WTC11 (cell line): ENCODE measurements around the gene ADAM8. TPM values are rescaled to one million over a fixed set of nuclear protein-coding genes. Genes with fewer than 3 reads are reported as not detected.

Experiments
- ATAC-seq: fragments of 200-7000 bp; cut with Tn5 transposase; 2 replicates; pipeline ENCODE4 v1.10.0; 2021; ENCODE audit warnings: mild to moderate bottlenecking, moderate library complexity
- CTCF ChIA-PET: fragments of 300-600 bp; sonication (Branson Sonifier 250); formaldehyde crosslinking; loops from one replicate; lab custom pipeline; 2021; ENCODE audit warnings: antibody characterized with exemption; lab: Charles Lee
- POLR2A ChIA-PET: fragments of 350-600 bp; sonication (Branson Sonifier 250); formaldehyde crosslinking; loops from one replicate; lab custom pipeline; 2021; ENCODE audit warnings: antibody characterized with exemption; lab: Charles Lee
- DNase-seq: peaks from one replicate; pipeline ENCODE4 v3.0.0; 2021; ENCODE audit warnings: low spot score
- H3K27ac Mint-ChIP-seq: 2 replicates; pipeline ENCODE4 v1.8.0; 2021; ENCODE audit warnings: mixed read lengths
- H3K27me3 Mint-ChIP-seq: 2 replicates; pipeline ENCODE4 v1.8.0; 2021; ENCODE audit warnings: low read depth, mild to moderate bottlenecking, moderate library complexity, mixed read lengths
- H3K36me3 Mint-ChIP-seq: 2 replicates; pipeline ENCODE4 v1.8.0; 2021; ENCODE audit warnings: mixed read lengths
- H3K4me1 Mint-ChIP-seq: 2 replicates; pipeline ENCODE4 v1.8.0; 2022; ENCODE audit warnings: mixed read lengths
- H3K4me3 Mint-ChIP-seq: 2 replicates; pipeline ENCODE4 v1.8.0; 2021; ENCODE audit warnings: mild to moderate bottlenecking, moderate library complexity, mixed read lengths
- H3K9me3 Mint-ChIP-seq: 2 replicates; pipeline ENCODE4 v1.8.0; 2021; ENCODE audit warnings: mixed read lengths
- ATF6 ChIP-seq: sonication (generic); formaldehyde crosslinking; IDR thresholded peaks from 2 replicates; pipeline ENCODE4 v1.8.1; 2023; ENCODE audit warnings: mild to moderate bottlenecking, missing genetic modification reagents
- CDX4 ChIP-seq: fragments of 250-450 bp; sonication (Bioruptor Pico); IDR thresholded peaks from 2 replicates; pipeline ENCODE4 v1.9.0; 2021; ENCODE audit warnings: moderate library complexity, mild to moderate bottlenecking, inconsistent platforms, borderline replicate concordance
- E2F5 ChIP-seq: sonication (generic); formaldehyde crosslinking; IDR thresholded peaks from 2 replicates; pipeline ENCODE4 v1.8.1; 2022; ENCODE audit warnings: mild to moderate bottlenecking, moderate library complexity, missing genetic modification reagents
- ETV6 ChIP-seq: sonication (generic); formaldehyde crosslinking; IDR thresholded peaks from 2 replicates; pipeline ENCODE4 v1.8.1; 2022; ENCODE audit warnings: mild to moderate bottlenecking, missing genetic modification reagents
- FOXP4 ChIP-seq: sonication (generic); formaldehyde crosslinking; IDR thresholded peaks from 2 replicates; pipeline ENCODE4 v1.8.0; 2022; ENCODE audit warnings: mild to moderate bottlenecking, missing genetic modification reagents
- GTF2I ChIP-seq: fragments of 250-450 bp; sonication (Bioruptor Pico); conservative IDR thresholded peaks from 2 replicates; pipeline ENCODE4 v1.4.0; 2021; ENCODE audit warnings: mild to moderate bottlenecking
- NR1H2 ChIP-seq: sonication (generic); formaldehyde crosslinking; IDR thresholded peaks from 2 replicates; pipeline ENCODE4 v1.9.0; 2021; ENCODE audit warnings: mild to moderate bottlenecking, moderate library complexity, missing genetic modification reagents
- PRDM15 ChIP-seq: sonication (generic); formaldehyde crosslinking; IDR thresholded peaks from 2 replicates; pipeline ENCODE4 v1.8.0; 2022; ENCODE audit warnings: missing genetic modification reagents
- SMAD3 ChIP-seq: sonication (generic); formaldehyde crosslinking; IDR thresholded peaks from 2 replicates; pipeline ENCODE4 v1.8.0; 2022; ENCODE audit warnings: missing genetic modification reagents, mild to moderate bottlenecking, borderline replicate concordance
- SP1 ChIP-seq: sonication (generic); formaldehyde crosslinking; conservative IDR thresholded peaks from 2 replicates; pipeline ENCODE4 v1.8.1; 2022; ENCODE audit warnings: missing genetic modification reagents
- TEAD1 ChIP-seq: sonication (generic); formaldehyde crosslinking; IDR thresholded peaks from 2 replicates; pipeline ENCODE4 v1.8.0; 2022; ENCODE audit warnings: mild to moderate bottlenecking, missing genetic modification reagents
- ZBTB43 ChIP-seq: sonication (generic); formaldehyde crosslinking; IDR thresholded peaks from 2 replicates; pipeline ENCODE4 v1.8.1; 2023; ENCODE audit warnings: mild to moderate bottlenecking, missing genetic modification reagents
- ZMAT4 ChIP-seq: fragments of 250-450 bp; sonication (Bioruptor Pico); IDR thresholded peaks from 2 replicates; pipeline ENCODE4 v1.9.0; 2021; ENCODE audit warnings: mild to moderate bottlenecking
- ZNF232 ChIP-seq: sonication (generic); formaldehyde crosslinking; IDR thresholded peaks from 2 replicates; pipeline ENCODE4 v1.8.0; 2022; ENCODE audit warnings: mild to moderate bottlenecking, missing genetic modification reagents
- ZNF423 ChIP-seq: fragments of 250-450 bp; sonication (Bioruptor Pico); IDR thresholded peaks from 2 replicates; pipeline ENCODE4 v2.1.2; 2022; ENCODE audit warnings: mild to moderate bottlenecking, moderate library complexity
- ZNF671 ChIP-seq: fragments of 250-450 bp; sonication (Bioruptor Pico); IDR thresholded peaks from 2 replicates; pipeline ENCODE4 v1.8.0; 2021; ENCODE audit warnings: mild to moderate bottlenecking
- ZSCAN18 ChIP-seq: fragments of 250-450 bp; sonication (Bioruptor Pico); IDR thresholded peaks from 2 replicates; pipeline ENCODE4 v2.1.2; 2022; ENCODE audit warnings: mild to moderate bottlenecking, moderate library complexity
- total RNA-seq: library from RNA; stranded (reverse); gene quantifications from 3 replicates; pipeline ENCODE4 v1.2.3, GENCODE V29; 2021

Gene ADAM8
- total RNA-seq, 1 experiment from 2014 or later: 7.2 TPM

GRCh38 chr10:133307776-133308420 is 31.2 kb upstream of the ADAM8 start (continued):
- no peak for TF ChIP-seq ATF6 (CRISPR knock-in tag)

GRCh38 chr10:133306941-133307379 is 30.3 kb upstream of the ADAM8 start:
- no peaks in the 10 kb centered on the region for H3K27me3 Mint-ChIP-seq
- DNase-seq: no peak
- no peaks in the 10 kb centered on the region for H3K9me3 Mint-ChIP-seq
- peak overlapping the region; percentile 89; the same call in 1 of the 2 replicates for H3K27ac Mint-ChIP-seq
- peaks cover 19% of the 10 kb centered on the region for H3K36me3 Mint-ChIP-seq
- no peak for ATAC-seq
- ChIA-PET POLR2A (no interaction called here), CTCF (interaction anchor here (1.0 to 1.9 kb wide), 9 partner anchors 17 to 179 kb away, joined by 3 to 16 read pairs (median 5); partner anchors contain the start of gene FUOM)
- peak overlapping the region; percentile 97 for H3K4me3 Mint-ChIP-seq
- H3K4me1 Mint-ChIP-seq: peaks cover 15% of the 10 kb centered on the region
- TF ChIP-seq SP1 (CRISPR knock-in tag): no peak
- TF ChIP-seq ZBTB43 (CRISPR knock-in tag): no peak
- no peak for TF ChIP-seq TEAD1
- no peak for TF ChIP-seq E2F5 (CRISPR knock-in tag)
- no peak for TF ChIP-seq ETV6
- TF ChIP-seq CDX4 (CRISPR knock-in tag): no peak
- TF ChIP-seq FOXP4: no peak
- TF ChIP-seq GTF2I: no peak
- TF ChIP-seq SMAD3 (CRISPR knock-in tag): no peak
- no peak for TF ChIP-seq ZNF423 (CRISPR knock-in tag)
- no peak for TF ChIP-seq ZMAT4 (CRISPR knock-in tag)
- no peak for TF ChIP-seq ZNF232
- no peak for TF ChIP-seq PRDM15 (CRISPR knock-in tag)
- no peak for TF ChIP-seq ZNF671
- no peak for TF ChIP-seq NR1H2 (CRISPR knock-in tag)
- TF ChIP-seq ZSCAN18 (CRISPR knock-in tag): no peak
